Liver (tissue), 9 donors: ENCODE measurements around the gene CFAP74. TPM values are rescaled to one million over a fixed set of nuclear protein-coding genes. Genes with fewer than 3 reads are reported as not detected.

Source experiments
- DNase-seq: peaks from one replicate; pipeline ENCODE4 v3.0.0-alpha.2; 2017; ENCODE audit warnings: low spot score
- H3K27ac ChIP-seq, 2 donors: one replicate each; pipeline ENCODE4 v1.7.0; 2013; ENCODE audit warnings: inconsistent platforms in 2 of 2, low read length in 2 of 2, control low read depth in 1 of 2, low read depth in 1 of 2, mild to moderate bottlenecking in 1 of 2
- H3K27me3 ChIP-seq, 4 donors: one replicate each; pipeline versions ENCODE4 v1.6.1 to v1.7.0; 2013; ENCODE audit warnings: low read length in 3 of 4, inconsistent platforms in 1 of 4, mild to moderate bottlenecking in 1 of 4, moderate library complexity in 1 of 4; ENCODE audit not compliant: control insufficient read depth in 4 of 4, insufficient read depth in 4 of 4
- H3K36me3 ChIP-seq, 4 donors: one replicate each; pipeline versions ENCODE4 v1.6.1 to v1.7.0; 2013; ENCODE audit warnings: low read length in 3 of 4, mild to moderate bottlenecking in 3 of 4, low read depth in 1 of 4, moderate library complexity in 1 of 4; ENCODE audit not compliant: control insufficient read depth in 4 of 4, insufficient read depth in 3 of 4
- H3K4me1 ChIP-seq, 4 donors: one replicate each; pipeline versions ENCODE4 v1.6.1 to v1.7.0; 2013; ENCODE audit warnings: low read length in 3 of 4, mild to moderate bottlenecking in 3 of 4, moderate library complexity in 1 of 4; ENCODE audit not compliant: control insufficient read depth in 4 of 4, insufficient read depth in 4 of 4
- H3K4me3 ChIP-seq, 3 donors: one replicate each; pipeline versions ENCODE4 v1.6.1 to v1.7.0; 2013; ENCODE audit warnings: low read length in 3 of 3, control low read depth in 1 of 3, low read depth in 1 of 3, mild to moderate bottlenecking in 1 of 3
- H3K9ac ChIP-seq, 2 donors: one replicate each; pipeline ENCODE4 v1.7.0; 2013; ENCODE audit warnings: low read length in 2 of 2, mild to moderate bottlenecking in 2 of 2, moderate library complexity in 2 of 2, control low read depth in 1 of 2, low read depth in 1 of 2
- H3K9me3 ChIP-seq, 4 donors: one replicate each; pipeline versions ENCODE4 v1.6.1 to v1.7.0; 2013; ENCODE audit warnings: low read length in 3 of 4; ENCODE audit not compliant: control insufficient read depth in 4 of 4
- CTCF ChIP-seq: fragments of 150-350 bp; IDR thresholded peaks from 2 replicates; pipeline ENCODE4 v1.5.1; 2017; ENCODE audit warnings: improper control_type of control experiment, low read depth, low read length; ENCODE audit not compliant: missing input control
- EGR1 ChIP-seq, 2 donors: IDR thresholded peaks; 2 replicates each; pipeline ENCODE4 v1.6.1; 2016 to 2018; ENCODE audit warnings: antibody characterized with exemption in 2 of 2, low read depth in 2 of 2
- FOXA1 ChIP-seq: IDR thresholded peaks from 2 replicates; pipeline ENCODE4 v1.6.1; 2016; ENCODE audit warnings: antibody characterized with exemption
- GABPA ChIP-seq, 2 donors: IDR thresholded peaks in 1 of 2; conservative IDR thresholded peaks in 1 of 2; 2 replicates each; pipeline ENCODE4 v1.6.1; 2016; ENCODE audit warnings: antibody characterized with exemption in 2 of 2, mild to moderate bottlenecking in 1 of 2, moderate library complexity in 1 of 2
- HNF4A ChIP-seq, 2 donors: conservative IDR thresholded peaks; 2 replicates each; pipeline ENCODE4 v1.6.1; 2016; ENCODE audit warnings: antibody characterized with exemption in 2 of 2, mild to moderate bottlenecking in 2 of 2
- HNF4G ChIP-seq: IDR thresholded peaks from 2 replicates; pipeline ENCODE4 v1.6.1; 2016; ENCODE audit warnings: antibody characterized with exemption
- JUND ChIP-seq, 2 donors: IDR thresholded peaks; 2 replicates each; pipeline ENCODE4 v1.6.1; 2016; ENCODE audit warnings: antibody characterized with exemption in 2 of 2
- MAX ChIP-seq: IDR thresholded peaks from 2 replicates; pipeline ENCODE4 v1.6.1; 2016; ENCODE audit warnings: antibody characterized with exemption
- NR2F2 ChIP-seq: IDR thresholded peaks from 2 replicates; pipeline ENCODE4 v1.6.1; 2016; ENCODE audit warnings: antibody characterized with exemption
- RAD21 ChIP-seq, 2 donors: IDR thresholded peaks; 2 replicates each; pipeline ENCODE4 v1.6.1; 2016; ENCODE audit warnings: antibody characterized with exemption in 2 of 2, mild to moderate bottlenecking in 2 of 2
- REST ChIP-seq: IDR thresholded peaks from 2 replicates; pipeline ENCODE4 v1.6.1; 2016; ENCODE audit warnings: antibody characterized with exemption, mild to moderate bottlenecking
- RXRA ChIP-seq, 2 donors: IDR thresholded peaks; 2 replicates each; pipeline ENCODE4 v1.6.1; 2017 to 2018; ENCODE audit warnings: antibody characterized with exemption in 2 of 2, mild to moderate bottlenecking in 1 of 2
- TAF1 ChIP-seq: conservative IDR thresholded peaks from 2 replicates; pipeline ENCODE4 v1.6.1; 2016; ENCODE audit warnings: antibody characterized with exemption, mild to moderate bottlenecking
- YY1 ChIP-seq: IDR thresholded peaks from 2 replicates; pipeline ENCODE4 v1.6.1; 2016; ENCODE audit warnings: antibody characterized with exemption, mild to moderate bottlenecking
- WGBS: extraction: QIAGEN DNeasy Blood & Tissue Kit; methylation state at CpG from one replicate; pipeline ENCODE4 v1.1.7; 2013; 5-methylcytosine and 5-hydroxymethylcytosine counted together
- polyA plus RNA-seq, 2 donors: library from polyadenylated mRNA; stranded (reverse) in 1 of 2; unstranded in 1 of 2; fragments of 200-250 nt in 1 of 2; fragments of >200 nt in 1 of 2; fragmentation: Nextera tagmentation in 1 of 2; extraction: Ambion mirVana in 1 of 2; gene quantifications; one replicate each; pipeline versions ENCODE4 v1.2.1 to v1.2.3, GENCODE V29; 2013 to 2015
- total RNA-seq, 2 donors: library from RNA; depleted of rRNA; stranded (reverse); fragments of >200 nt; gene quantifications; one replicate each; pipeline ENCODE4 v1.2.3, GENCODE V29; 2014
- TF ChIP-seq, protein P1 (sequence below): IDR thresholded peaks from 2 replicates; pipeline ENCODE4 v1.6.1; 2016; ENCODE audit warnings: antibody characterized with exemption
- TF ChIP-seq, protein P2 (sequence below): IDR thresholded peaks from 2 replicates; pipeline ENCODE4 v1.6.1; 2016; ENCODE audit warnings: antibody characterized with exemption
- donor health status: healthy.
- donor health status: healthy.
- donor health status: healthy.
- donor health status: healthy.
- donor health status: healthy.

The CFAP74 gene
- total and polyA plus RNA-seq, 4 donors: under 0.01 to 0.31 TPM; not detected in 2

DNA sequence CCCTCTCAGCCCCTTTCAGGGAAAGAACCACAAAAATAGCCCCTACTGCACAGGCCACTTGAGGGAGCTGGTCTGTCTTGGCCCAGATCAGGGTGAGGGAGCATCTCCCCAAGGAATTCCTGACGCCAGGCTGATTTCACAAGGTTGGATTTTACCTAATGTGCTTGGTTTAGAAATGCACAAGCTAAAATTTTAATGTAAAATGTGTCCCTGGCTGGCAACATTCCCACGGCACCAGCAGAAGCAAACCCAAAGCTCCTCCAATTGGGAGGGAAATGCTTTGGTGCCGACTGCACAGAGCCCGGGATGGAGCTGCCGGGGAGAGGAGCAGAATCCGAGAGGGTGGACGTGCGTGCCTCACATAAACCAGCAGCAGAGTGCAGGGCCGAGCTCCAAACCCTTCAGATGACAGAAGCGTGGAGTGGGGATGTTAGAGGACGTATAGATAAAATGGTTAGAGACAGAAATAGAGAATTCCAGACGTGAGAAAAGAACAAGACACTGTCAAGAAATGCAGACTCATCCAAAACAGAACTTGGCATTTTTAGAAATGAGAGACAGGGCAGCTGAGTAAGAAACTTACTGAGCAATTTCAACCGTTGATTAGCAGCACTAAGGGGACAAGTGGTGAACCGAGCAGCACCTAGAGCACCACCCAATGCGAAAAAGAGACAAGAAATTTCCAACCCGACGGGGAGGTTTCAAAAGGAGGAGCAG lies 42.9 kb downstream of the CFAP74 start:
- no peak overlapping the region for H3K27ac ChIP-seq
- DNase-seq: no peak
- 64% methylated on average over 17 of the region's 17 CpGs for WGBS
- TF ChIP-seq HNF4A (conservative IDR thresholded peaks at IDR 0.05) (no peak), MAX (no peak), EGR1 (IDR thresholded peaks at IDR 0.05; ENCODE audit: low read depth in 2 of 2) (no peak), RAD21 (IDR thresholded peaks at IDR 0.05) (no peak), FOXA1 (no peak), JUND (IDR thresholded peaks at IDR 0.05) (no peak), GABPA (IDR thresholded peaks at IDR 0.05 in 1 of 2, conservative IDR thresholded peaks at IDR 0.05 in 1 of 2) (no peak), NR2F2 (no peak), RXRA (IDR thresholded peaks at IDR 0.05) (no peak), YY1 (no peak), REST (no peak), HNF4G (no peak), TAF1 (no peak)
- TF ChIP-seq, protein P1, sequence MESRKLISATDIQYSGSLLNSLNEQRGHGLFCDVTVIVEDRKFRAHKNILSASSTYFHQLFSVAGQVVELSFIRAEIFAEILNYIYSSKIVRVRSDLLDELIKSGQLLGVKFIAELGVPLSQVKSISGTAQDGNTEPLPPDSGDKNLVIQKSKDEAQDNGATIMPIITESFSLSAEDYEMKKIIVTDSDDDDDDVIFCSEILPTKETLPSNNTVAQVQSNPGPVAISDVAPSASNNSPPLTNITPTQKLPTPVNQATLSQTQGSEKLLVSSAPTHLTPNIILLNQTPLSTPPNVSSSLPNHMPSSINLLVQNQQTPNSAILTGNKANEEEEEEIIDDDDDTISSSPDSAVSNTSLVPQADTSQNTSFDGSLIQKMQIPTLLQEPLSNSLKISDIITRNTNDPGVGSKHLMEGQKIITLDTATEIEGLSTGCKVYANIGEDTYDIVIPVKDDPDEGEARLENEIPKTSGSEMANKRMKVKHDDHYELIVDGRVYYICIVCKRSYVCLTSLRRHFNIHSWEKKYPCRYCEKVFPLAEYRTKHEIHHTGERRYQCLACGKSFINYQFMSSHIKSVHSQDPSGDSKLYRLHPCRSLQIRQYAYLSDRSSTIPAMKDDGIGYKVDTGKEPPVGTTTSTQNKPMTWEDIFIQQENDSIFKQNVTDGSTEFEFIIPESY: no peak
- TF ChIP-seq, protein P2, sequence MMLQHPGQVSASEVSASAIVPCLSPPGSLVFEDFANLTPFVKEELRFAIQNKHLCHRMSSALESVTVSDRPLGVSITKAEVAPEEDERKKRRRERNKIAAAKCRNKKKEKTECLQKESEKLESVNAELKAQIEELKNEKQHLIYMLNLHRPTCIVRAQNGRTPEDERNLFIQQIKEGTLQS: no peak
- no peaks in the 10 kb centered on the region for H3K36me3 ChIP-seq
- H3K9ac ChIP-seq: no peak overlapping the region
- H3K4me3 ChIP-seq: no peak overlapping the region
- no peaks in the 10 kb centered on the region for H3K27me3 ChIP-seq
- no peaks in the 10 kb centered on the region for H3K9me3 ChIP-seq
- H3K4me1 ChIP-seq: no peaks in the 10 kb centered on the region

GRCh38 chr1:1959840-1960479 lies 43.6 kb downstream of the CFAP74 start:
- 12% methylated on average over 23 of the region's 23 CpGs for WGBS
- H3K27ac ChIP-seq: no peak overlapping the region
- H3K9me3 ChIP-seq: no peaks in the 10 kb centered on the region
- DNase-seq: peak; percentile 77
- no peaks in the 10 kb centered on the region for H3K36me3 ChIP-seq
- no peak for TF ChIP-seq MAX
- peak; percentile 75 for TF ChIP-seq CTCF
- TF ChIP-seq RAD21 (IDR thresholded peaks at IDR 0.05): peak; percentile 78 to 88
- no peak overlapping the region for H3K9ac ChIP-seq
- H3K4me1 ChIP-seq: no peaks in the 10 kb centered on the region
- H3K4me3 ChIP-seq: no peak overlapping the region
- H3K27me3 ChIP-seq: no peaks in the 10 kb centered on the region
